ENCODE data around the gene SOX18. TPM values are rescaled to one million over a fixed set of nuclear protein-coding genes. Genes with fewer than 3 reads are reported as not detected.

SOX18 gene
- total and polyA plus RNA-seq, 2 of the 13 experiments (the other 11 are each of a cell fraction or from before 2014, with no cell fraction given): 1.6 to 1.9 TPM

- H3K4me2 ChIP-seq (ENCODE audit: low read depth, low read length): no peak overlapping the region
- no peak overlapping the region for H3K4me3 ChIP-seq (replicated peaks in 1 of 3; ENCODE audit: insufficient read depth in 1 of 3, low read depth in 2 of 3, low read length in 3 of 3)
- no peak overlapping the region for H3K27ac ChIP-seq (ENCODE audit: extremely low read length, insufficient read depth, low read length)
- H3K27me3 ChIP-seq (ENCODE audit: control insufficient read depth in 1 of 2, insufficient read depth in 2 of 2, low read length in 2 of 2): peaks cover 31 to 54% of the 10 kb centered on the region in 2 experiments
- no peak overlapping the region for H2AFZ ChIP-seq (ENCODE audit: low read length)
- no peak overlapping the region for H3K9ac ChIP-seq (ENCODE audit: insufficient read depth, low read depth, low read length)
- no peaks in the 10 kb centered on the region for H3K79me2 ChIP-seq (ENCODE audit: insufficient read depth, low read length)
- H3K9me3 ChIP-seq (ENCODE audit: low read length): no peaks in the 10 kb centered on the region
- CTCF ChIA-PET (ENCODE audit: low intra/inter-chr PET ratio, low total read pairs): no interaction called here
- H4K20me1 ChIP-seq (ENCODE audit: insufficient read depth, low read length): no peaks in the 10 kb centered on the region; the same call in 1 of the 2 replicates
- TF ChIP-seq ZNF235 (CRISPR knock-in tag; IDR thresholded peaks at IDR 0.05; ENCODE audit: borderline replicate concordance) (no peak), CREB1 (IDR thresholded peaks at IDR 0.05) (peak; percentile 62), CREB1 (CRISPR knock-in tag; IDR thresholded peaks at IDR 0.05) (no peak)
- 51% methylated on average over 6 of the region's 6 CpGs for WGBS (ENCODE audit: low lambda C conversion rate)
- in situ Hi-C loops (cut with HindIII; ENCODE audit: extremely low pct_ligation_motif_present, low pct_unique_long_range_greater_than_20kb): no loop called here
- no peak for ATAC-seq
- H3K4me1 ChIP-seq (ENCODE audit: insufficient read depth, low read length): peaks cover 11% of the 10 kb centered on the region
- no peak for DNase-seq (ENCODE audit: low spot score)
- no TSS peak for BruUV-seq (replicated peaks)
- POLR2A ChIA-PET: no interaction called here
- no peak for FAIRE-seq
- H3K36me3 ChIP-seq (replicated peaks in 1 of 2; ENCODE audit: control insufficient read depth in 1 of 2, insufficient read depth in 2 of 2, low read length in 2 of 2): no peaks in the 10 kb centered on the region
- intact Hi-C loops (cut with micrococcal nuclease; ENCODE audit: unreplicated experiment): no loop called here
Observed at GRCh38 chr20:64096535-64096934, 47.1 kb upstream of the SOX18 start.

GRCh38 chr20:64095927-64096326, 46.5 kb upstream of the SOX18 start:
- H3K4me1 ChIP-seq (ENCODE audit: insufficient read depth, low read length): peaks cover 11% of the 10 kb centered on the region
- DNase-seq (ENCODE audit: low spot score): no peak
- H3K9ac ChIP-seq (ENCODE audit: insufficient read depth, low read depth, low read length): no peak overlapping the region
- in situ Hi-C loops (cut with HindIII; ENCODE audit: extremely low pct_ligation_motif_present, low pct_unique_long_range_greater_than_20kb): no loop called here
- H3K27ac ChIP-seq (ENCODE audit: extremely low read length, insufficient read depth, low read length): no peak overlapping the region
- no peak overlapping the region for H2AFZ ChIP-seq (ENCODE audit: low read length)
- FAIRE-seq: no peak
- no peaks in the 10 kb centered on the region for H3K9me3 ChIP-seq (ENCODE audit: low read length)
- intact Hi-C loops (cut with micrococcal nuclease; ENCODE audit: unreplicated experiment): no loop called here
- no peak for ATAC-seq
- 0 out of 2 replicates have a peak, but pooled peaks have one; percentile 26 for TF ChIP-seq NRL (CRISPR knock-in tag; IDR thresholded peaks at IDR 0.05; ENCODE audit: borderline replicate concordance)
- no peak for TF ChIP-seq ZNF672 (CRISPR knock-in tag; IDR thresholded peaks at IDR 0.05)
- TF ChIP-seq LCORL (IDR thresholded peaks at IDR 0.05): no peak
- TF ChIP-seq LCORL (CRISPR knock-in tag; IDR thresholded peaks at IDR 0.05): no peak
- TF ChIP-seq MNT (IDR thresholded peaks at IDR 0.05): peak; percentile 44; the same call in 1 of the 2 replicates
- no peak for TF ChIP-seq ZNF407 (CRISPR knock-in tag; IDR thresholded peaks at IDR 0.05; ENCODE audit: not compliant biosample characterization)
- no peaks in the 10 kb centered on the region for H3K36me3 ChIP-seq (replicated peaks in 1 of 2; ENCODE audit: control insufficient read depth in 1 of 2, insufficient read depth in 2 of 2, low read length in 2 of 2)
- BruUV-seq (replicated peaks): no TSS peak
- no peaks in the 10 kb centered on the region for H3K79me2 ChIP-seq (ENCODE audit: insufficient read depth, low read length)
- peaks cover 30 to 51% of the 10 kb centered on the region in 2 experiments for H3K27me3 ChIP-seq (ENCODE audit: control insufficient read depth in 1 of 2, insufficient read depth in 2 of 2, low read length in 2 of 2)
- no peaks in the 10 kb centered on the region; the same call in 1 of the 2 replicates for H4K20me1 ChIP-seq (ENCODE audit: insufficient read depth, low read length)
- H3K4me3 ChIP-seq (replicated peaks in 1 of 3; ENCODE audit: insufficient read depth in 1 of 3, low read depth in 2 of 3, low read length in 3 of 3): no peak overlapping the region
- POLR2A ChIA-PET: no interaction called here
- H3K4me2 ChIP-seq (ENCODE audit: low read depth, low read length): no peak overlapping the region
- CTCF ChIA-PET (ENCODE audit: low intra/inter-chr PET ratio, low total read pairs): no interaction called here
- WGBS (ENCODE audit: low lambda C conversion rate): 40% methylated on average over 11 of the region's 11 CpGs

All from HepG2 (cell line).